AG04449 (cell line): ENCODE measurements around the gene CDX1.

Experiments
- CTCF ChIA-PET: fragments of 350-600 bp; formaldehyde crosslinking; extraction: SDS; loops from one replicate; lab custom pipeline; 2021; ENCODE audit warnings: antibody characterized with exemption; lab: Yijun Ruan, JAX
- POLR2A ChIA-PET: fragments of 400-600, 350-600 bp; formaldehyde crosslinking; extraction: SDS; loops from one replicate; lab custom pipeline; 2020; ENCODE audit warnings: antibody characterized with exemption, inconsistent platforms; lab: Yijun Ruan, JAX
- DNase-seq: peaks from one replicate; pipeline ENCODE4 v3.0.0-alpha.2; 2010; ENCODE audit warnings: low read depth, low spot score
- H3K4me3 ChIP-seq: 2 replicates; pipeline ENCODE4 v1.5.1; 2011; ENCODE audit warnings: low read depth, mild to moderate bottlenecking, control low read depth, low read length
- CTCF ChIP-seq: IDR thresholded peaks from one replicate; pipeline ENCODE4 v1.5.1; 2011; ENCODE audit warnings: mild to moderate bottlenecking, moderate library complexity, low read length, control low read depth, inconsistent platforms; ENCODE audit not compliant: insufficient read depth; ENCODE audit errors: missing control alignments

CDX1 gene

GRCh38 chr5:150133581-150134197, 32.9 kb upstream of the CDX1 start:
- CTCF ChIA-PET: interaction anchor here (1.3 to 16.8 kb wide), 4 partner anchors 26 to 85 kb away, joined by 3 to 222 read pairs (median 11); no protein-coding TSS in a partner anchor
- TF ChIP-seq CTCF: no peak
- POLR2A ChIA-PET: no interaction called here
- no peak for DNase-seq
- H3K4me3 ChIP-seq: no peak overlapping the region

DNA sequence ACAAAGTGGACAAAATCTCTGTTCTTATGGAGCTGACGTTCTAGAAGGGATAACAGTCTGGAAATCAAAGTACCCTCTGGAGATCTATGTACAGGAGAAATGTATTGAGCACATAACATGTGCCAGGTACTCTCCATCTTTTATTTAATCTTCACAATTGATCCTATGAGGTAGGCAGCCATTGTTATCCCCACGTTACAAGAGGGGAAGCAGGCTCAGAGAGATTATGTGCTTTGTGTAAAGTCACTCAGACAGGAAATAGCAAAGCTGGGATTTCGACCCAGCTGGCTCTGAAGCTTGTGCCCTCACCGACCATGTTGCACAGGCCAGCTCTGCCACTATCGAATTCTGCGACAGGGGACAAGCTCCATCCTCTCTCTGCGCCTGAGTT, 32.4 kb upstream of the CDX1 start:
- no peak overlapping the region for H3K4me3 ChIP-seq

GRCh38 chr5:150135557-150136304, 30.8 kb upstream of the CDX1 start:
- ChIA-PET POLR2A (interaction anchor here (0.6 to 1.9 kb wide), 3 partner anchors 10 to 20 kb away, joined by 3 to 4 read pairs (median 3); partner anchors contain the start of gene PDGFRB), CTCF (interaction anchor here (1.0 to 16.8 kb wide), 7 partner anchors 10 to 145 kb away, joined by 3 to 222 read pairs (median 5); no protein-coding TSS in a partner anchor)
- DNase-seq: no peak
- H3K4me3 ChIP-seq: no peak overlapping the region
- TF ChIP-seq CTCF: no peak

More for the DNA sequence above, 32.4 kb upstream of the CDX1 start:
- no peak for DNase-seq
- POLR2A ChIA-PET: no interaction called here
- CTCF ChIA-PET: interaction anchor here (1.0 to 16.8 kb wide), 4 partner anchors 28 to 84 kb away, joined by 3 to 222 read pairs (median 10); no protein-coding TSS in a partner anchor
- no peak for TF ChIP-seq CTCF

DNA sequence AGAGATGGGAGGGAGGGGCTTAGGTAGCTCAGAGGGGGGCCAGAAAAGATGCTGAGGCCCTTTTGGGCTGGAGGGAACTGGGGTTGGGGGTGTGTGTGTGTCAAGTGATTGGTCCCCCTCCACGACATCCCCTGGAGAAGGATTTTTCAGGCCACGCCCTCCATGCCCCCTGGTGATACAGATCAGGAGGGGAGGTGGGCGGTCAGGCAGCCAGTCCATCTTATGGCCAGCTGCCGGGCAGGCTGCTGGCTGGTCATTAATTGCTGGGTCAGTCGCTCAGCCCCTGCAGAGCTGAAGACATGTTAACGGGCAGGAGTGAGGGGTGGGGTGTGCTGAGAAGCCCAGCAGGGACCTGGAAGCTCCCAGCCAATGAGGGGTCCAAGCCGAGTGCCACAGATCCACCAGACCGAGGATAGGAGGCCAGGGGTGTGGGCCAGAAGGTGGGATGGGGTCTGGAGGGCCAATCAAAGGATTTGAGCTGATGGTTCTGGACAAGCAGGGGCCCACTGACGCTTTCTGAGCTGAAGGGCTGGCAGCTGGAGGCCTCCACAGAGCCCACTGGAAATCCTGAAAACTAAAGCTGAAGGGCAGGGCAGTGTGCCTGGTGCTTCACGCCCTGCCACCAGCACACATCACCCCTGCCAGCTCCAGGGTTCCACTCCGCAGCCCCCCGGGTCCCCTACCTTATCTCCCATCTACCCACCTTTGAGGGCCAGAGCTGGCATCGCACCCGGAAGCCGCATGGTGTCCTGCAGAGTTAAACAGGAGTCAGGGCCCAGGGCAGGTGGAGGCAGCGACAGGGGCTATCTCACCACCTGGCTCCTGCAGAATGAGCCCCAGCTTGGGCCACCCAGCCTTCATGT, 30.0 kb upstream of the CDX1 start:
- TF ChIP-seq CTCF: no peak
- CTCF ChIA-PET: interaction anchor here (0.7 to 16.8 kb wide), 8 partner anchors 9 to 145 kb away, joined by 3 to 222 read pairs (median 4); no protein-coding TSS in a partner anchor
- no peak overlapping the region for H3K4me3 ChIP-seq
- DNase-seq: no peak
- POLR2A ChIA-PET: interaction anchor here (0.8 to 9.7 kb wide), 3 partner anchors 11 to 16 kb away, joined by 3 to 115 read pairs (median 4); partner anchors contain the start of gene PDGFRB

DNA sequence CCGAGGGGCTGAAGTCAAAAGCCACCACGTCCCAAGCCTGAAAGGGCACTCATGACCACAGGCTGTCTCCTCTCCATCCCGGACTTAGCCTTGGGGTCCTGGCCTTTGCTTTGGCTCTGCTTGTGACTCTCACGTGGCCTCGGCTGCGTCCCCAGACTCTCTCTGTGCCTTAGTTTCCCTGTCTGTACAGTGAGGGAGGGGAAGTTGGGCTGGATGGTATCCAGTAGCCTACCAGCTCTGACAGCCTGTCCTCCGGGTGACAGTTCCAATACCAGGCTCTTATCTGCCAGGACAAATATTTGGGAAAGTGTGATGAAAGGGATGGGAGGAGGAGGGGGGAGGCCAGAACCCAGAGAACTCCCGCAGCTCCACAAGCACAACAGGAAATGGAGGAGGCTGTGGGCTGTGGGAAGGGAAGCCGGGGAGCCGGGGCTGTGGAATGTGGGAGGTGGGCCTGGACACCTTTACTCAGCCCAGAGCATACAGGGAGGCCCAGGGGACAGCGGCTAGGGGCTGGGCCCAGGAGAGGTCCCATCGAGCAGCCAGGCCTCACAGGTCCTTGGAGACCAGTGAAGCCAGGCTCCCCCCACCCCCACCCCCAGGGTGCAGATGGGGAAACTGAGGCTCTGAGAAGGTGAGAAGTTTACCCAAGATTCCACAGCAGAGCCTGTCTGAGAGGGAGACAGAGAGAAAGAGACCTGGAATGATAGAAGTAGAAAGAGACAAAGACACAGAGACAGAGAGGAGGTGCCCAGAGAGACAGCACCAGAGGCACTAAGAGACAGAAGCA, 29.2 kb upstream of the CDX1 start:
- ChIA-PET CTCF (interaction anchor here (0.7 to 16.8 kb wide), 6 partner anchors 8 to 81 kb away, joined by 3 to 222 read pairs (median 14); no protein-coding TSS in a partner anchor), POLR2A (interaction anchor here (0.6 to 9.7 kb wide), 4 partner anchors 11 to 101 kb away, joined by 3 to 115 read pairs (median 4); partner anchors contain the start of gene PDGFRB)
- no peak overlapping the region for H3K4me3 ChIP-seq
- DNase-seq: no peak
- no peak for TF ChIP-seq CTCF
